HEK293 (cell line): ENCODE data around the gene OR10G7.

Source experiments
- CTCF ChIA-PET: fragments of 350-600 bp; formaldehyde crosslinking; extraction: SDS; loops from one replicate; lab custom pipeline; 2021; ENCODE audit warnings: antibody characterized with exemption; lab: Yijun Ruan, JAX
- POLR2A ChIA-PET: fragments of 300-600 bp; formaldehyde crosslinking; extraction: SDS; loops from one replicate; lab custom pipeline; 2020; ENCODE audit warnings: antibody characterized with exemption, inconsistent platforms; lab: Yijun Ruan, JAX
- H3K27ac ChIP-seq: fragments of 200-500 bp; sonication (Bioruptor generic); 2 replicates; pipeline ENCODE4 v1.5.1; 2014; ENCODE audit warnings: low read depth, low read length, control low read depth, inconsistent platforms; ENCODE audit errors: extremely low read depth
- H3K36me3 ChIP-seq, 2 experiments: fragments of 200-500 bp in 1 of 2; sonication (Bioruptor generic) in 1 of 2; 1 replicate in 1 of 2; 2 replicates in 1 of 2; pipeline ENCODE4 v1.5.1; 2014 to 2017; ENCODE audit warnings: inconsistent platforms in 2 of 2, low read length in 2 of 2; ENCODE audit not compliant: control insufficient read depth in 2 of 2, insufficient read depth in 1 of 2
- H3K4me1 ChIP-seq: fragments of 200-500 bp; sonication (Bioruptor generic); 2 replicates; pipeline ENCODE4 v1.5.1; 2014; ENCODE audit warnings: mild to moderate bottlenecking, low read length, inconsistent platforms; ENCODE audit not compliant: control insufficient read depth, insufficient read depth
- H3K4me3 ChIP-seq: 2 replicates; pipeline ENCODE4 v1.5.1; 2011; ENCODE audit warnings: low read depth, mild to moderate bottlenecking, control low read depth, low read length, moderate library complexity
- H3K9me3 ChIP-seq: fragments of 200-500 bp; sonication (Bioruptor generic); 2 replicates; pipeline ENCODE4 v1.5.1; 2014; ENCODE audit warnings: low read depth, low read length, inconsistent platforms; ENCODE audit not compliant: control insufficient read depth, insufficient read depth
- FEZF1 ChIP-seq: fragments of 450-650 bp; formaldehyde crosslinking; IDR thresholded peaks from 2 replicates; pipeline ENCODE4 v1.5.1; 2016; ENCODE audit warnings: missing biosample characterization, missing genetic modification characterization
- GLIS1 ChIP-seq: fragments of 450-650 bp; formaldehyde crosslinking; IDR thresholded peaks from 2 replicates; pipeline ENCODE4 v1.5.1; 2016; ENCODE audit warnings: missing biosample characterization, missing genetic modification characterization
- HOXD13 ChIP-seq: sonication (generic); formaldehyde crosslinking; IDR thresholded peaks from 2 replicates; pipeline ENCODE4 v1.8.0; 2022; ENCODE audit warnings: missing genetic modification reagents, borderline replicate concordance
- INSM2 ChIP-seq: fragments of 450-650 bp; formaldehyde crosslinking; IDR thresholded peaks from 2 replicates; pipeline ENCODE4 v1.5.1; 2016; ENCODE audit warnings: missing biosample characterization, missing genetic modification characterization
- KLF17 ChIP-seq: fragments of 450-650 bp; formaldehyde crosslinking; IDR thresholded peaks from 2 replicates; pipeline ENCODE4 v1.5.1; 2016; ENCODE audit warnings: missing biosample characterization, missing genetic modification characterization
- SP3 ChIP-seq: fragments of 450-650 bp; formaldehyde crosslinking; IDR thresholded peaks from 2 replicates; pipeline ENCODE4 v1.5.1; 2016; ENCODE audit warnings: missing biosample characterization, missing genetic modification characterization
- TRIM28 ChIP-seq: IDR thresholded peaks from 2 replicates; pipeline ENCODE4 v1.6.1; 2011; ENCODE audit warnings: low read length, control low read depth, borderline replicate concordance
- YY2 ChIP-seq: fragments of 450-650 bp; formaldehyde crosslinking; IDR thresholded peaks from 2 replicates; pipeline ENCODE4 v1.5.1; 2016; ENCODE audit warnings: missing biosample characterization, missing genetic modification characterization
- ZBTB10 ChIP-seq: fragments of 450-650 bp; formaldehyde crosslinking; IDR thresholded peaks from 2 replicates; pipeline ENCODE4 v1.5.1; 2016; ENCODE audit warnings: missing biosample characterization, missing genetic modification characterization
- ZNF138 ChIP-seq: fragments of 450-650 bp; formaldehyde crosslinking; IDR thresholded peaks from 2 replicates; pipeline ENCODE4 v1.5.1; 2016; ENCODE audit warnings: missing biosample characterization, missing genetic modification characterization, borderline replicate concordance
- ZNF169 ChIP-seq: fragments of 450-650 bp; formaldehyde crosslinking; IDR thresholded peaks from 2 replicates; pipeline ENCODE4 v1.5.1; 2016; ENCODE audit warnings: missing biosample characterization, missing genetic modification characterization
- ZNF214 ChIP-seq: fragments of 450-650 bp; formaldehyde crosslinking; IDR thresholded peaks from 2 replicates; pipeline ENCODE4 v1.5.1; 2017; ENCODE audit warnings: missing biosample characterization, mild to moderate bottlenecking, missing genetic modification characterization, borderline replicate concordance
- ZNF223 ChIP-seq: fragments of 450-650 bp; formaldehyde crosslinking; IDR thresholded peaks from 2 replicates; pipeline ENCODE4 v1.5.1; 2016; ENCODE audit warnings: missing biosample characterization, missing genetic modification characterization
- ZNF248 ChIP-seq: fragments of 450-650 bp; formaldehyde crosslinking; IDR thresholded peaks from 2 replicates; pipeline ENCODE4 v1.5.1; 2017; ENCODE audit warnings: missing biosample characterization, missing genetic modification characterization
- ZNF324 ChIP-seq: fragments of 450-650 bp; formaldehyde crosslinking; IDR thresholded peaks from 2 replicates; pipeline ENCODE4 v1.5.1; 2016; ENCODE audit warnings: missing biosample characterization, missing genetic modification characterization
- ZNF37A ChIP-seq: fragments of 450-650 bp; IDR thresholded peaks from 2 replicates; pipeline ENCODE4 v1.5.1; 2018; ENCODE audit warnings: missing biosample characterization, missing genetic modification characterization
- ZNF433 ChIP-seq: fragments of 450-650 bp; formaldehyde crosslinking; IDR thresholded peaks from 2 replicates; pipeline ENCODE4 v1.5.1; 2016; ENCODE audit warnings: missing biosample characterization, missing genetic modification characterization, low read depth
- ZNF449 ChIP-seq: fragments of 450-650 bp; formaldehyde crosslinking; IDR thresholded peaks from 2 replicates; pipeline ENCODE4 v1.5.1; 2017; ENCODE audit warnings: missing biosample characterization, mild to moderate bottlenecking, missing genetic modification characterization, moderate library complexity
- ZNF501 ChIP-seq: fragments of 450-650 bp; formaldehyde crosslinking; IDR thresholded peaks from 2 replicates; pipeline ENCODE4 v1.5.1; 2016; ENCODE audit warnings: missing biosample characterization, missing genetic modification characterization
- ZNF555 ChIP-seq: fragments of 450-650 bp; formaldehyde crosslinking; conservative IDR thresholded peaks from 2 replicates; pipeline ENCODE4 v1.5.1; 2017; ENCODE audit warnings: missing biosample characterization, mild to moderate bottlenecking, missing genetic modification characterization, inconsistent platforms
- ZNF558 ChIP-seq: fragments of 450-650 bp; formaldehyde crosslinking; IDR thresholded peaks from 2 replicates; pipeline ENCODE4 v1.5.1; 2016; ENCODE audit warnings: missing biosample characterization, missing genetic modification characterization
- ZNF654 ChIP-seq: fragments of 450-650 bp; formaldehyde crosslinking; IDR thresholded peaks from 2 replicates; pipeline ENCODE4 v1.5.1; 2016; ENCODE audit warnings: low read depth, missing biosample characterization, missing genetic modification characterization
- ZNF785 ChIP-seq: fragments of 450-650 bp; formaldehyde crosslinking; IDR thresholded peaks from 2 replicates; pipeline ENCODE4 v1.5.1; 2016; ENCODE audit warnings: missing biosample characterization, missing genetic modification characterization
- ZSCAN16 ChIP-seq: fragments of 450-650 bp; formaldehyde crosslinking; IDR thresholded peaks from 2 replicates; pipeline ENCODE4 v1.5.1; 2016; ENCODE audit warnings: missing biosample characterization, missing genetic modification characterization
- TF ChIP-seq, protein P1 (sequence below): fragments of 450-650 bp; formaldehyde crosslinking; IDR thresholded peaks from 2 replicates; pipeline ENCODE4 v1.5.1; 2016; ENCODE audit warnings: missing biosample characterization, missing genetic modification characterization
- TF ChIP-seq, protein P2 (sequence below): fragments of 450-650 bp; formaldehyde crosslinking; optimal IDR thresholded peaks from 2 replicates; pipeline ENCODE3; 2016; ENCODE audit warnings: missing biosample characterization, mild to moderate bottlenecking, missing genetic modification characterization

The OR10G7 gene, protein sequence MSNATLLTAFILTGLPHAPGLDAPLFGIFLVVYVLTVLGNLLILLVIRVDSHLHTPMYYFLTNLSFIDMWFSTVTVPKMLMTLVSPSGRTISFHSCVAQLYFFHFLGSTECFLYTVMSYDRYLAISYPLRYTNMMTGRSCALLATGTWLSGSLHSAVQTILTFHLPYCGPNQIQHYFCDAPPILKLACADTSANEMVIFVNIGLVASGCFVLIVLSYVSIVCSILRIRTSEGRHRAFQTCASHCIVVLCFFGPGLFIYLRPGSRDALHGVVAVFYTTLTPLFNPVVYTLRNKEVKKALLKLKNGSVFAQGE

GRCh38 chr11:124041254-124041653 lies at the start of gene OR10G7:
OR10G7 (minus strand) TSS chr11:124041325; CDS start chr11:124039001, 2,324 bp downstream.
- POLR2A ChIA-PET, result no interaction called here
- TF ChIP-seq ZNF169 (tag by site-specific recombination) (no peak), INSM2 (no peak), ZNF138 (no peak), ZNF223 (tag by site-specific recombination) (no peak), SP3 (no peak), ZNF449 (tag by site-specific recombination) (no peak), ZNF248 (tag by site-specific recombination) (no peak), GLIS1 (no peak), ZNF324 (tag by site-specific recombination) (no peak), ZNF501 (tag by site-specific recombination) (no peak), ZNF214 (tag by site-specific recombination) (no peak), ZNF654 (no peak), ZNF558 (tag by site-specific recombination) (no peak), YY2 (tag by site-specific recombination) (no peak), ZNF37A (tag by site-specific recombination) (no peak), ZNF433 (tag by site-specific recombination) (no peak), ZNF785 (tag by site-specific recombination) (no peak), HOXD13 (CRISPR knock-in tag) (no peak)
- TF ChIP-seq, protein P1, sequence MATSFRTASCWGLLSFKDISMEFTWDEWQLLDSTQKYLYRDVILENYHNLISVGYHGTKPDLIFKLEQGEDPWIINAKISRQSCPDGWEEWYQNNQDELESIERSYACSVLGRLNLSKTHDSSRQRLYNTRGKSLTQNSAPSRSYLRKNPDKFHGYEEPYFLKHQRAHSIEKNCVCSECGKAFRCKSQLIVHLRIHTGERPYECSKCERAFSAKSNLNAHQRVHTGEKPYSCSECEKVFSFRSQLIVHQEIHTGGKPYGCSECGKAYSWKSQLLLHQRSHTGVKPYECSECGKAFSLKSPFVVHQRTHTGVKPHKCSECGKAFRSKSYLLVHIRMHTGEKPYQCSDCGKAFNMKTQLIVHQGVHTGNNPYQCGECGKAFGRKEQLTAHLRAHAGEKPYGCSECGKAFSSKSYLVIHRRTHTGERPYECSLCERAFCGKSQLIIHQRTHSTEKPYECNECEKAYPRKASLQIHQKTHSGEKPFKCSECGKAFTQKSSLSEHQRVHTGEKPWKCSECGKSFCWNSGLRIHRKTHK, result no peak
- H3K36me3 ChIP-seq, result no peaks in the 10 kb centered on the region
- H3K9me3 ChIP-seq, result no peaks in the 10 kb centered on the region
- no peak within 1 kb of the TSS for H3K4me3 ChIP-seq
- no peaks in the 10 kb centered on the region for H3K4me1 ChIP-seq
- H3K27ac ChIP-seq, result no peak within 1 kb of the TSS
- CTCF ChIA-PET, result interaction anchor here (3.0 kb wide), 1 partner anchor 31 kb away, joined by 9 read pairs; no protein-coding TSS in a partner anchor

- POLR2A ChIA-PET, result no interaction called here
- Histone ChIP-seq H3K27ac (no peak overlapping the region), H3K36me3 (no peaks in the 10 kb centered on the region), H3K4me3 (no peak overlapping the region), H3K9me3 (no peaks in the 10 kb centered on the region), H3K4me1 (no peaks in the 10 kb centered on the region)
- CTCF ChIA-PET, result interaction anchor here (0.6 to 1.1 kb wide), 2 partner anchors 10 to 109 kb away, joined by 4 to 7 read pairs; no protein-coding TSS in a partner anchor
- TF ChIP-seq KLF17 (tag by site-specific recombination), result no peak
- TF ChIP-seq ZBTB10 (tag by site-specific recombination), result no peak
- no peak for TF ChIP-seq ZSCAN16
- no peak for TF ChIP-seq TRIM28
- TF ChIP-seq, protein P2, sequence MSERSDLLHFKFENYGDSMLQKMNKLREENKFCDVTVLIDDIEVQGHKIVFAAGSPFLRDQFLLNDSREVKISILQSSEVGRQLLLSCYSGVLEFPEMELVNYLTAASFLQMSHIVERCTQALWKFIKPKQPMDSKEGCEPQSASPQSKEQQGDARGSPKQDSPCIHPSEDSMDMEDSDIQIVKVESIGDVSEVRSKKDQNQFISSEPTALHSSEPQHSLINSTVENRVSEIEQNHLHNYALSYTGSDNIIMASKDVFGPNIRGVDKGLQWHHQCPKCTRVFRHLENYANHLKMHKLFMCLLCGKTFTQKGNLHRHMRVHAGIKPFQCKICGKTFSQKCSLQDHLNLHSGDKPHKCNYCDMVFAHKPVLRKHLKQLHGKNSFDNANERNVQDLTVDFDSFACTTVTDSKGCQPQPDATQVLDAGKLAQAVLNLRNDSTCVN, result no peak
- TF ChIP-seq ZNF555 (tag by site-specific recombination), result no peak
- TF ChIP-seq FEZF1 (tag by site-specific recombination), result no peak
Measured at GRCh38 chr11:124085997-124086846, 45.1 kb upstream of the OR10G7 start.
